Kidney (tissue), 14 donors: Measurements from ENCODE around the gene PACSIN2. TPM values are rescaled to one million over a fixed set of nuclear protein-coding genes. Genes with fewer than 3 reads are reported as not detected.

Experiments used
- DNase-seq, 5 donors: peaks; one replicate each; pipeline ENCODE4 v3.0.0-alpha.2; 2013 to 2020
- FAIRE-seq: peaks from 2 replicates; lab custom pipeline; 2012; peaks lifted over from hg19 to GRCh38; lab: Jason Lieb, UNC
- H3K27ac ChIP-seq, 2 donors: one replicate each; pipeline ENCODE4 v1.7.0; 2013; ENCODE audit warnings: low read depth in 2 of 2, low read length in 2 of 2, inconsistent platforms in 1 of 2
- H3K27me3 ChIP-seq: one replicate; pipeline ENCODE4 v1.7.1; 2013; ENCODE audit warnings: low read length, inconsistent platforms; ENCODE audit not compliant: control insufficient read depth, insufficient read depth
- H3K36me3 ChIP-seq, 3 donors: one replicate each; pipeline versions ENCODE4 v1.7.0 to v1.7.1; 2013; ENCODE audit warnings: low read length in 3 of 3, control low read depth in 1 of 3, inconsistent platforms in 1 of 3; ENCODE audit not compliant: insufficient read depth in 3 of 3, control insufficient read depth in 2 of 3
- H3K4me1 ChIP-seq, 3 donors: one replicate each; pipeline versions ENCODE4 v1.7.0 to v1.7.1; 2013; ENCODE audit warnings: low read length in 3 of 3, inconsistent platforms in 1 of 3, low read depth in 1 of 3; ENCODE audit not compliant: control insufficient read depth in 2 of 3, insufficient read depth in 2 of 3
- H3K4me3 ChIP-seq, 3 donors: one replicate each; pipeline versions ENCODE4 v1.7.0 to v1.8.1; 2013; ENCODE audit warnings: low read length in 3 of 3, control low read depth in 1 of 3, inconsistent platforms in 1 of 3
- H3K9ac ChIP-seq, 3 donors: one replicate each; pipeline versions ENCODE4 v1.7.0 to v1.7.1; 2013; ENCODE audit warnings: low read length in 3 of 3, control low read depth in 1 of 3, inconsistent platforms in 1 of 3
- H3K9me3 ChIP-seq, 3 donors: one replicate each; pipeline versions ENCODE4 v1.7.0 to v1.7.1; 2013; ENCODE audit warnings: low read length in 3 of 3, control low read depth in 1 of 3, inconsistent platforms in 1 of 3; ENCODE audit not compliant: control insufficient read depth in 2 of 3, insufficient read depth in 1 of 3
- CTCF ChIP-seq: IDR thresholded peaks from 3 replicates; pipeline ENCODE4 v1.5.1; 2012; ENCODE audit warnings: mild to moderate bottlenecking, moderate library complexity, borderline replicate concordance; ENCODE audit not compliant: insufficient read depth; ENCODE audit errors: extremely low read depth
- intact Hi-C: fragments of 100-400 bp; cut with DNase I; formaldehyde crosslinking; loops from one replicate; pipeline ENCODE4 v1.11.1; 2022
- polyA plus RNA-seq: library from polyadenylated mRNA; stranded (reverse); fragments of 350-450 nt; fragmentation: Illumina TruSeq; extraction: RNeasy Lipid Tissue Mini Kit (QIAGEN cat#74804); gene quantifications from one replicate; pipeline ENCODE4 v1.2.3, GENCODE V29; 2014; ENCODE audit warnings: low read depth, low replicate concordance; ENCODE audit not compliant: insufficient read depth
- total RNA-seq: library from RNA; stranded (reverse); fragmentation: NEBNext Ultra II Directional; extraction: Animal tissue kit (Norgen Biotek cat#: 25700); gene quantifications from one replicate; pipeline ENCODE4 v1.2.1, GENCODE V29; 2021
- donor health status: control.
- donor health status: control.
- donor health status: control.
- donor health status: control.
- donor health status: control.
- donor health status: DM: yes; HTN: yes; CAD: no.
- donor health status: Normal renal cell carcinoma (clear cell type).

Gene PACSIN2
- total and polyA plus RNA-seq, 2 donors from 2014 or later: 56.3 to 105 TPM

GRCh38 chr22:43011079-43011478 is 3.9 kb downstream of the PACSIN2 start:
- no peak for TF ChIP-seq CTCF
- no peaks in the 10 kb centered on the region for H3K27me3 ChIP-seq
- no peaks in the 10 kb centered on the region for H3K36me3 ChIP-seq
- H3K9ac ChIP-seq: peak overlapping the region in 1 of 3 donors; percentile 35
- peak overlapping the region; percentile 16 to 73 for H3K27ac ChIP-seq
- peaks cover 0 to 26% (median 23%) of the 10 kb centered on the region in 3 donors for H3K4me1 ChIP-seq
- H3K4me3 ChIP-seq: no peak overlapping the region
- DNase-seq (peak in 3 of 5 donors; percentile 56 to 75 (median 72)), FAIRE-seq (no peak)
- H3K9me3 ChIP-seq: no peaks in the 10 kb centered on the region
- intact Hi-C loops: no loop called here

GRCh38 chr22:43009444-43009843 is 5.5 kb downstream of the PACSIN2 start:
- H3K27me3 ChIP-seq: no peaks in the 10 kb centered on the region
- no peak for FAIRE-seq
- no peak overlapping the region for H3K4me3 ChIP-seq
- no peak for DNase-seq
- H3K9ac ChIP-seq: no peak overlapping the region
- H3K4me1 ChIP-seq: peaks cover 0 to 30% (median 23%) of the 10 kb centered on the region in 3 donors
- intact Hi-C loops: no loop called here
- H3K9me3 ChIP-seq: no peaks in the 10 kb centered on the region
- no peaks in the 10 kb centered on the region for H3K36me3 ChIP-seq
- no peak overlapping the region for H3K27ac ChIP-seq
- no peak for TF ChIP-seq CTCF

GRCh38 chr22:43008921-43009320 is 6.0 kb downstream of the PACSIN2 start:
- Histone ChIP-seq H3K9me3 (no peaks in the 10 kb centered on the region), H3K27me3 (no peaks in the 10 kb centered on the region), H3K36me3 (no peaks in the 10 kb centered on the region), H3K4me1 (peaks cover 0 to 33% (median 23%) of the 10 kb centered on the region in 3 donors), H3K9ac (no peak overlapping the region), H3K4me3 (no peak overlapping the region), H3K27ac (no peak overlapping the region)
- no peak for DNase-seq
- FAIRE-seq: no peak
- intact Hi-C loops: no loop called here
- no peak for TF ChIP-seq CTCF

- Histone ChIP-seq H3K9me3 (no peaks in the 10 kb centered on the region), H3K9ac (no peak overlapping the region), H3K4me3 (no peak overlapping the region), H3K27ac (no peak overlapping the region), H3K4me1 (peaks cover 0 to 29% (median 21%) of the 10 kb centered on the region in 3 donors), H3K27me3 (no peaks in the 10 kb centered on the region), H3K36me3 (no peaks in the 10 kb centered on the region)
- intact Hi-C loops: no loop called here
- DNase-seq (peak in 1 of 5 donors; percentile 41), FAIRE-seq (no peak)
- no peak for TF ChIP-seq CTCF
Observed at GRCh38 chr22:43008509-43008908, 6.4 kb downstream of the PACSIN2 start.
